Activated T-cell treated with anti-CD3 and anti-CD28 coated beads, Interleukin-2, amount 50 U/mL, for 4 hours (primary cell): Measurements from ENCODE around the gene OR51B4. TPM values are rescaled to one million over a fixed set of nuclear protein-coding genes. Genes with fewer than 3 reads are reported as not detected.
"Not testable (repeated sequence)": the region's sequence is repeated elsewhere in the genome, so short reads cannot be mapped to it uniquely, and the experiment has no call there.

Source experiments
- ATAC-seq, 2 donors: fragments of 200-7000 bp; cut with Tn5 transposase; one replicate each; pipeline ENCODE4 v1.10.0; 2021
- DNase-seq: peaks from one replicate; pipeline ENCODE4 v3.0.0-alpha.2; 2020
- H3K27me3 Mint-ChIP-seq: one replicate; pipeline ENCODE4 v1.8.0; 2021; ENCODE audit warnings: low read depth, mixed read lengths
- H3K36me3 Mint-ChIP-seq: one replicate; pipeline ENCODE4 v1.8.0; 2022; ENCODE audit warnings: mixed read lengths; ENCODE audit not compliant: insufficient read depth
- H3K4me1 Mint-ChIP-seq: one replicate; pipeline ENCODE4 v1.8.0; 2021; ENCODE audit warnings: low read depth, mixed read lengths
- H3K4me3 Mint-ChIP-seq: one replicate; pipeline ENCODE4 v1.8.0; 2021; ENCODE audit warnings: mild to moderate bottlenecking, moderate library complexity, mixed read lengths
- H3K9me3 Mint-ChIP-seq: one replicate; pipeline ENCODE4 v1.8.0; 2021; ENCODE audit warnings: mixed read lengths
- total RNA-seq, 3 donors: library from RNA; stranded (reverse); gene quantifications; one replicate each; pipeline ENCODE4 v1.2.1, GENCODE V29; 2021

OR51B4 gene
- total RNA-seq, 3 donors from 2014 or later = not detected

DNA sequence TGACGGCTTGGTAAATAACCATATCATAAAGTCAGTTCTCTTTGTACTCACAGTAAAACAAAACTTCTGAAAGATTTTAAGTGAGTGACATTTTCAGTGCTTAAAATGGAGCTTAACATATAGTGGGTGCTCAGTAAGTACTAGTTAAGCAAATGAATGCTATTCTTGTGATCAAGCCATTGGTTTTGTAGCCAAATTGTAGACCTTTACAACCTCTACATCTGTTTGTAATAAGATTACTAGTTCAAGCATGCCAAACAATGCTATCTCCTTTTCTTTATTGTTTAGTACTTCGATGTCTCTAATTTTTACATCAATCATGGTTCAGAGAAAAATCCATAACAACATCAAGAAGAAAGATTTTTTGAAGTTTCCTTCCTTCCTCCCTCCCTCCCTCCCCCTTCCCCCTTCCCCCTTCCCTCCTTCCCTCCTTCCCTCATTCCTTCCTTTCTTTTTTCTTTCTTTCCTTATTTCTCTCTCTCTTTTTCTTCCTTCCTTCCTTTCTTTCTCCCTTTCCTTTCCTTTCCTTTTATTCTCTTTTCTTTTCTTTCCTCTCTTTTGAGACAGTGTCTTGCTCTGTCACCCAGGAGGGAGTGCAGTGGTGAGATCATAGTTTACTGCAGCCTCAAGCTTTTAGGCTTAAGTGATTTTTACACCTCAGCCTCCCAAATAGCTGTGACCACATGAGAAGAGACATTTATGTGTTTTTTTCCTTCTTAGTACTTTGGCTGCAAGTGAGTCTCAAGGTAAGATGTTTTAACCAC is 5.7 kb upstream of the OR51B4 start:
- no peak for ATAC-seq
- peaks cover 6% of the 10 kb centered on the region for H3K27me3 Mint-ChIP-seq
- no peaks in the 10 kb centered on the region for H3K9me3 Mint-ChIP-seq

DNA sequence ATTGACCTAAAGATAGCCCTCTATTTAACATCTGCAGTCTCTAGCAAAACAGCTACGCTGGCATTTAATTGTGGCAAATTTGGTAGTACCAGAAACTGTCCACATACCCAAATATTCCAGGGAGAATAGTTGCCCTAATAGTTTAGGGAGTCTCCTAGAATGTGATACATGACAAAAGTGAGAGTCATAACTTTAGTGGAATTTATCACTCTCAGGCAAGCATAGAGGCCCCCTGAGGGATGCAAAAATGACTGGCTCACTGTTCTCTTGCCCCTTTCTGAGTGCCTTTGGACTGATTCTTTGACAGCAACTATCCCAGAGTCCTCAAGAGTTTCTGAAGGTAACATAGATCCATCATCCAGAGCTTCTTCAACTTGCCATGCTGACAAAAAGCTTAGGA is 2.3 kb upstream of the OR51B4 start:
- Mint-ChIP-seq H3K36me3 (no peaks in the 10 kb centered on the region), H3K27me3 (peaks cover 6% of the 10 kb centered on the region), H3K9me3 (no peaks in the 10 kb centered on the region), H3K4me1 (no peaks in the 10 kb centered on the region), H3K4me3 (no peak overlapping the region)
- no peak for DNase-seq
- ATAC-seq = no peak

More for the DNA sequence above, 5.7 kb upstream of the OR51B4 start:
- H3K36me3 Mint-ChIP-seq = no peaks in the 10 kb centered on the region
- DNase-seq = no peak
- no peaks in the 10 kb centered on the region for H3K4me1 Mint-ChIP-seq
- H3K4me3 Mint-ChIP-seq = no peak overlapping the region

DNA sequence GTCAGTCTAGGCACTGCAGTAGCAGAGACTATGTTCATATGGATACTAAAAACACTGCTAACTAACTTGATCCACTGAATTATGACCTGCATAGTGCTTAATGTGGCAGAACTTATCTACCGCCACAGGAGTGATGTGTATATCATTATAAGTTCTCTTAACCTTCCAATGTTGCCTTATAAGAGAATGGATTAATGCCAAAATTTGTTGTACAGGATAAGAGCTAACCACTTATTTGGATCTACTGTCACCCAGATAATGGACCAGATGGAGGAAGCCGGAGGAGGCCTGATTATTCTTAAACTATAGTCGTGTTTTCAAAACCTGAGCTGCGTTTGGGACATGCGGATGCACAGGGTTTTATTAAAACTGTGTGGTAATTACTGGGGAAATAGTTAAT is 1.9 kb upstream of the OR51B4 start:
- Mint-ChIP-seq H3K4me1 (no peaks in the 10 kb centered on the region), H3K27me3 (peaks cover 6% of the 10 kb centered on the region), H3K36me3 (no peaks in the 10 kb centered on the region), H3K4me3 (no peak overlapping the region), H3K9me3 (no peaks in the 10 kb centered on the region)
- DNase-seq (no peak), ATAC-seq (no peak)

DNA sequence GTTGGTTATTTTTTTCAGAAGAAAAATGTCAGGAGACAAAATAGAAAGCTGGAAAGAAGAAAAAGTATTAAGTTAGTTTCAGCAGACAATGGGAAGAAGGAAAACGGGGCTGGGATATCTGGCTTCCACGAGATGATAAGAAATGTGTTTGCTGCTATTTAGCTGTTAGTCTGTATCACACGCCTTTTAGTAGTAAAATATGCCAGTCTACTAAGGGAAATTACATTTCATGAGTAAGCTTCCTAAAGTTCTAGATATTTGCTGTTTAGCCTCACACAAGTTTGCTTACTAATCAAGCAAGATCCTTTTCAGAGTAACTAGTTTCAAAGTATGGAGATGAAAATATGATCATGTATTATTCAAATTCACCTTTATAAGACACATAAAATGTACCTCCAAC is 1.5 kb downstream of the OR51B4 start:
- no peaks in the 10 kb centered on the region for H3K4me1 Mint-ChIP-seq
- DNase-seq = no peak
- peaks cover 5% of the 10 kb centered on the region for H3K27me3 Mint-ChIP-seq
- no peaks in the 10 kb centered on the region for H3K9me3 Mint-ChIP-seq
- no peak for ATAC-seq
- no peaks in the 10 kb centered on the region for H3K36me3 Mint-ChIP-seq
- H3K4me3 Mint-ChIP-seq = no peak overlapping the region

GRCh38 chr11:5298451-5298850 is 3.3 kb downstream of the OR51B4 start:
- Mint-ChIP-seq H3K4me3 (no peak overlapping the region), H3K9me3 (no peaks in the 10 kb centered on the region), H3K4me1 (no peaks in the 10 kb centered on the region), H3K36me3 (no peaks in the 10 kb centered on the region), H3K27me3 (peaks cover 2% of the 10 kb centered on the region)
- DNase-seq (no peak), ATAC-seq (no peak)

GRCh38 chr11:5297721-5298323 is 3.9 kb downstream of the OR51B4 start:
- ATAC-seq (no peak), DNase-seq (no peak)
- no peaks in the 10 kb centered on the region for H3K36me3 Mint-ChIP-seq
- H3K4me3 Mint-ChIP-seq = no peak overlapping the region
- H3K4me1 Mint-ChIP-seq = no peaks in the 10 kb centered on the region
- H3K9me3 Mint-ChIP-seq = peaks cover 3% of the 10 kb centered on the region
- H3K27me3 Mint-ChIP-seq = peaks cover 2% of the 10 kb centered on the region

DNA sequence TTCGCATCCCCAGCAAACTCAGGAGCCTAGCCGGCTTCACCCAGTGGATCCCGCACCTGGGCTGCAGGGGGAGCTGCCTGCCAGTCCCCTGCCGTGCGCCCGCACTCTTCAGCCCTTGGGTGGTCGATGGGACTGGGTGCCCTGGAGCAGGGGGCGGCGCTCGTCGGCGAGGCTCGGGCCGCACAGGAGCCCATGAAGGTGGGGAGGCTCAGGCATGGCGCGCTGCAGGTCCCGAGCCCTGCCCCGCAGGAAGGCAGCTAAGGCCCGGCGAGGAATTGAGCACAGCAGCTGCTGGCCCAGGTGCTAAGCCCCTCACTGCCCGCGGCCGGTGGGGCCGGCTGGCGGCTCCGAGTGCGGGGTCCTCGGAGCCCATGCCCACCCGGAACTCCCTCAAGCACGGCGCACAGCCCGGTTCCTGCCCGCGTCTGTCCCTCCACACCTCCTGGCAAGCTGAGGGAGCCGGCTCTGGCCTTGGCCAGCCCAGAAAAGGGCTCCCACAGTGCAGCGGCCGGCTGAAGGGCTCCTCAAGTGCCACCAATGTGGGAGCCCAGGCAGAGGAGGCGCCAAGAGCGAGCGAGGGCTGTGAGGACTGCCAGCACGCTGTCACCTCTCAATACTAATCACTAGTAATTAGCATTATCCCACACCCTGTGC is 7.3 kb downstream of the OR51B4 start:
- not testable (repeated sequence) for H3K4me3 Mint-ChIP-seq, H3K4me1 Mint-ChIP-seq, H3K27me3 Mint-ChIP-seq, H3K9me3 Mint-ChIP-seq, DNase-seq, ATAC-seq, H3K36me3 Mint-ChIP-seq

GRCh38 chr11:5293028-5293427 is 8.7 kb downstream of the OR51B4 start:
- no peaks in the 10 kb centered on the region for H3K27me3 Mint-ChIP-seq
- DNase-seq (no peak), ATAC-seq (no peak)
- no peaks in the 10 kb centered on the region for H3K4me1 Mint-ChIP-seq
- no peak overlapping the region for H3K4me3 Mint-ChIP-seq
- H3K9me3 Mint-ChIP-seq = peaks cover 3% of the 10 kb centered on the region
- H3K36me3 Mint-ChIP-seq = no peaks in the 10 kb centered on the region

GRCh38 chr11:5291207-5291838 is 10.4 kb downstream of the OR51B4 start:
- DNase-seq = no peak
- H3K27me3 Mint-ChIP-seq = no peaks in the 10 kb centered on the region
- no peaks in the 10 kb centered on the region for H3K4me1 Mint-ChIP-seq
- no peaks in the 10 kb centered on the region for H3K36me3 Mint-ChIP-seq
- ATAC-seq = no peak
- H3K9me3 Mint-ChIP-seq = peaks cover 3% of the 10 kb centered on the region
- no peak overlapping the region for H3K4me3 Mint-ChIP-seq

DNA sequence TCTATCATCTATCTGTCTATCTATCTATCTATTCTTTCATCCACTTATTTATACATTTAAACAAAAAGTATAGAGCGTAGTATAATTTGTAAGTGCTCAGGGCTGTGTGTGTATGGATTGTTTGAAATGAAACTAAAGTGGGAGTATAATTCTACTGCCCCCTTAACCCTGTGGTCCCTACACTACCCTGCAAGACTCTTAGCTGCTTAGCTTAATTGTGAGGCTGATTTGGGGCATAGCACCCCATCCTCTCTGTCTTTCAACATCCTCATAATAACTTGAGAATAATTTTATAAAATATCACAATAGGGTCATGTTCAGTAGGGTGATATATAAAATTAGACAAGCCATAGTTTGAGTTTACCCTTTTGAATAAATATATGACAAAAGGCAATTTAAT is 11.6 kb downstream of the OR51B4 start:
- no peak overlapping the region for H3K4me3 Mint-ChIP-seq
- ATAC-seq (no peak), DNase-seq (no peak)
- H3K36me3 Mint-ChIP-seq = no peaks in the 10 kb centered on the region
- H3K9me3 Mint-ChIP-seq = peaks cover 3% of the 10 kb centered on the region
- no peaks in the 10 kb centered on the region for H3K4me1 Mint-ChIP-seq
- no peaks in the 10 kb centered on the region for H3K27me3 Mint-ChIP-seq

DNA sequence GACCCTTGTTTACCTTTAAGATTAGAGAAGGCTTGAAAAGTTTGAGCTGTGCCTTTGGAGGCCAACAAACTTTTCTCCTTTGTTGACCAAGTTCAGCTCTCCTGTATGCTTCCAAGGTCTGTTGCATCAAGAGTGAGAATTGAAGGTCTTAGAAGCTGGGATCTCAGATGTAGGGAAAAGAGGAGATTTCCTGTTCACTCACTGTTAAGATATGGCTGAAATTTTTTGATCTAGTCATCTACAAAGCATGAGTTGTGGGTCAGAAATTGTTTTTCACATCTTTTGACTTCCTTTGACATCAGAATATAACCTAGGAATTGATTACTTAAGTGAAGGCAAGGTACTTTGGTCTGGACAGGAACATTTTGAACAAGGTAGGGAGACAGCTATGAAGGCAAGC is 12.1 kb downstream of the OR51B4 start:
- H3K36me3 Mint-ChIP-seq = no peaks in the 10 kb centered on the region
- H3K4me1 Mint-ChIP-seq = no peaks in the 10 kb centered on the region
- no peaks in the 10 kb centered on the region for H3K27me3 Mint-ChIP-seq
- ATAC-seq = no peak
- no peak for DNase-seq
- H3K4me3 Mint-ChIP-seq = no peak overlapping the region
- peaks cover 3% of the 10 kb centered on the region for H3K9me3 Mint-ChIP-seq

GRCh38 chr11:5288906-5289550 is 12.7 kb downstream of the OR51B4 start:
- Mint-ChIP-seq H3K36me3 (no peaks in the 10 kb centered on the region), H3K27me3 (no peaks in the 10 kb centered on the region), H3K4me1 (no peaks in the 10 kb centered on the region), H3K4me3 (no peak overlapping the region), H3K9me3 (peaks cover 3% of the 10 kb centered on the region)
- ATAC-seq (no peak), DNase-seq (no peak)

DNA sequence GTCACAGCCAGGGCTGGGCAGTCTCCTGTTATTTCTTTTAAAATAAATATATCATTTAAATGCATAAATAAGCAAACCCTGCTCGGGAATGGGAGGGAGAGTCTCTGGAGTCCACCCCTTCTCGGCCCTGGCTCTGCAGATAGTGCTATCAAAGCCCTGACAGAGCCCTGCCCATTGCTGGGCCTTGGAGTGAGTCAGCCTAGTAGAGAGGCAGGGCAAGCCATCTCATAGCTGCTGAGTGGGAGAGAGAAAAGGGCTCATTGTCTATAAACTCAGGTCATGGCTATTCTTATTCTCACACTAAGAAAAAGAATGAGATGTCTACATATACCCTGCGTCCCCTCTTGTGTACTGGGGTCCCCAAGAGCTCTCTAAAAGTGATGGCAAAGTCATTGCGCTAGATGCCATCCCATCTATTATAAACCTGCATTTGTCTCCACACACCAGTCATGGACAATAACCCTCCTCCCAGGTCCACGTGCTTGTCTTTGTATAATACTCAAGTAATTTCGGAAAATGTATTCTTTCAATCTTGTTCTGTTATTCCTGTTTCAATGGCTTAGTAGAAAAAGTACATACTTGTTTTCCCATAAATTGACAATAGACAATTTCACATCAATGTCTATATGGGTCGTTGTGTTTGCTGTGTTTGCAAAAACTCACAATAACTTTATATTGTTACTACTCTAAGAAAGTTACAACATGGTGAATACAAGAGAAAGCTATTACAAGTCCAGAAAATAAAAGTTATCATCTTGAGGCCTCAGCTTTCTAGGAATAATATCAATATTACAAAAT is 13.4 kb downstream of the OR51B4 start:
- Mint-ChIP-seq H3K4me1 (no peaks in the 10 kb centered on the region), H3K4me3 (no peak overlapping the region), H3K36me3 (no peaks in the 10 kb centered on the region), H3K27me3 (no peaks in the 10 kb centered on the region), H3K9me3 (peaks cover 3% of the 10 kb centered on the region)
- no peak for ATAC-seq
- DNase-seq = no peak

- H3K4me3 Mint-ChIP-seq = no peak overlapping the region
- H3K4me1 Mint-ChIP-seq = no peaks in the 10 kb centered on the region
- no peaks in the 10 kb centered on the region for H3K36me3 Mint-ChIP-seq
- DNase-seq (no peak), ATAC-seq (no peak)
- no peaks in the 10 kb centered on the region for H3K27me3 Mint-ChIP-seq
- H3K9me3 Mint-ChIP-seq = no peaks in the 10 kb centered on the region
These were observed 14.8 kb downstream of the OR51B4 start for GRCh38 chr11:5286901-5287300.
